ENCODE data around the gene TNNT3.
"Not testable (repeated sequence)": the region's sequence is repeated elsewhere in the genome, so short reads cannot be mapped to it uniquely, and the experiment has no call there.

Gene TNNT3

GRCh38 chr11:1881442-1882264, 37.9 kb upstream of the TNNT3 start:
- DNase-seq (ENCODE audit: low read depth): no peak

GRCh38 chr11:1882265-1883238, 37.0 kb upstream of the TNNT3 start:
- DNase-seq (ENCODE audit: low read depth): peak; percentile 58

DNA sequence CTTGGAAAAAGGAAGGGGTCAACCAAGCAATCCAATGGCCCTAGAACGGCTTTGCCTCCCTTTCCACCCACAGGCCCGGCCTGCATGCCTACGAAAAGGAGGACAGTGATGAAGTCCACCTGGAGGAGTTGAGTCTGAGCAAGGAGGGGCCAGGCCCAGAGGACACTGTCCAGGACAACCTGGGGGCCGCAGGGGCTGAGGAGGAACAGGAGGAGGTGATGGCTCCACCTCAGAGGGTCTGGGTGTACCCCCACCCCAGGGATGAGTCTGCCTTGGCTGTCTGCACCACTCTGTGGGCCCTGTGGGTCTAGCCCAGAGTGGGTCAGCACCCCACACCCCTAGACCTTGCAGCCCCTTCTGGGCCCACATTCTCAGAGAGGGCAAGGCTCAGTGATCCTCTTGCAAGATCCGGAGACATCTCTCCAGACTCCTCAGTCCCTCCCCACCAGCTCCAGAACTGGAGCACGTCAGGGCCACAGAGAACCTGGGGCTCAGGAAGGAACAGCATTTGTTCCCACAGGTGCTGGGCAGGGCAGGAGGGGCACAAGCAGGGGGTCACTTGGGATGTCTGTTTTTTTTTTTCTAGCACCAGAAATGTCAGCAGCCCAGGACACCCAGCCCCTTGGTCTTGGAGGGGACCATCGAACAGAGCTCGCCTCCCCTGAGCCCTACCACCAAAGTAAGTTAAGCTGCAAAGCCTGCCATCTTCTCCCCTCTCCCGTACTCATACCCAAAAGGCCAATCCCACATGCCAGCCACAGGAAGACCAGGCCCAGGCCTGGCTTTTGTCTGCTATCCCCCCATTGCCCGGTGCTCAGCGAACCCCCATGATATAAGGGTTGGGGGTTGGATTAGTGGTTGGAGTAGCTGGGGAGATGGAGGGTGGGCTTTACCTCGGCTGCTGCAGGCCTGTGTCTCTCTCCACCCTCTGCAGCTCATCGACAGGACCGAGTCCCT, 35.9 kb upstream of the TNNT3 start:
- no peak for DNase-seq (ENCODE audit: low read depth)

DNA sequence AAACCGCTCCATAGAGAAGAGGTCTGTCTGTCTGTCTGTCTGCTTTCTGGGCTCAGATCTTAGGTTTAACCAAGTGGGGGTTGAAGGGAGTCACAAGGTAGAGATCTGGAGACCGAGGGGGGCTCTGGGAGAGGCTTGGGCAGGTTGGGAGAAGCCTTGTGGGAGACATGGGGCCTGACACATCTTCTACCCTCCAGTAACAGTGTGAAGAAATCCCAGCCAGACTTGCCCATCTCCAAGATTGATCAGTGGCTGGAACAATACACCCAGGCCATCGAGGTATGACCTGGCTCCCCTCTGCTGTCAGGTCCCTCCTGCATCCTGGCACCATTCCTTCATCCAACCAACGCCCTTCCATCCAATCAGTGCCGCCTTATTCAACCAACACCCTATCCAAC, 35.2 kb upstream of the TNNT3 start:
- DNase-seq (ENCODE audit: low read depth): no peak

GRCh38 chr11:1886551-1886950, 33.0 kb upstream of the TNNT3 start:
- not testable (repeated sequence) for DNase-seq (ENCODE audit: low read depth)

GRCh38 chr11:1887451-1888346, 31.8 kb upstream of the TNNT3 start:
- no peak for DNase-seq (ENCODE audit: low read depth)

DNA sequence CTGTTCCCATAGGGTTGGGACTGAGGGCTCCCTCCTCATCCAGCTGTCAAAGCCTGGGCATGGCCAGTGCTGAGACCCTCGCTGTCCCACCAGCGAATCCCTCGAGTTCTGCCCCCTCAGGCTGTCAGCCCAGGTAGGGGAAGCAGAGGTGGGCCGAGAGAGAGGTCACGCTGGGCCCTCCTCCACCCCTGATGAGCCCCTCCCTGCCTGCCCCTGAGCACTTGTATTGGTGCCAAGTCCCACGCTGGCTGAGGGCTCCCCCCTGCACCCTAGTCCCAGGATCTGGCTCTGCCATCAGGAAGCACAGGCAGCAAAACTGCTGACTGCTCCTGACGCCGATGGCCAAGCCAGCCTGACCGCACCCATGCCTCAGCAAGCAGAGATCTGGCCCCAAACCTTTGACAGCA, 31.2 kb upstream of the TNNT3 start:
- DNase-seq (ENCODE audit: low read depth): no peak

DNA sequence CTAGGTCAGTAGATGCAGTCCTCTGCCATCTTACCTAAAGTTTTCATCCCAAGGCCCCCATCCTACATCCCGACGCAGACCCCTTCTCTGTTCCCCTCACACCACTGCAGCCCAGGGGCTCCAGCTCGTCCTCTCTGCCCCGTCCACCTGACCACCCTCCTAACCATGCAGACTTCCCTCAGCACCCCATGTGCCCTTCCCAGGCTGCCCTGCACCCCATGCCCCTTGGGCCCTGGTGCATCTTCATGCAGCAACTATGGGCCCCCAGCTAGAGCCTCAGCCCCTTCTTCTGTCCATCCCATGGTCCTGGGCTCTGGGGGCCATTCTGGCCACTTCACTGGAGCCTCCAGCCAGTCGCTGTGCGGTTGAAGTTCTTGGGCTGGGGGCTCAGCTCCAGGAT, 30.7 kb upstream of the TNNT3 start:
- DNase-seq (ENCODE audit: low read depth): no peak

DNA sequence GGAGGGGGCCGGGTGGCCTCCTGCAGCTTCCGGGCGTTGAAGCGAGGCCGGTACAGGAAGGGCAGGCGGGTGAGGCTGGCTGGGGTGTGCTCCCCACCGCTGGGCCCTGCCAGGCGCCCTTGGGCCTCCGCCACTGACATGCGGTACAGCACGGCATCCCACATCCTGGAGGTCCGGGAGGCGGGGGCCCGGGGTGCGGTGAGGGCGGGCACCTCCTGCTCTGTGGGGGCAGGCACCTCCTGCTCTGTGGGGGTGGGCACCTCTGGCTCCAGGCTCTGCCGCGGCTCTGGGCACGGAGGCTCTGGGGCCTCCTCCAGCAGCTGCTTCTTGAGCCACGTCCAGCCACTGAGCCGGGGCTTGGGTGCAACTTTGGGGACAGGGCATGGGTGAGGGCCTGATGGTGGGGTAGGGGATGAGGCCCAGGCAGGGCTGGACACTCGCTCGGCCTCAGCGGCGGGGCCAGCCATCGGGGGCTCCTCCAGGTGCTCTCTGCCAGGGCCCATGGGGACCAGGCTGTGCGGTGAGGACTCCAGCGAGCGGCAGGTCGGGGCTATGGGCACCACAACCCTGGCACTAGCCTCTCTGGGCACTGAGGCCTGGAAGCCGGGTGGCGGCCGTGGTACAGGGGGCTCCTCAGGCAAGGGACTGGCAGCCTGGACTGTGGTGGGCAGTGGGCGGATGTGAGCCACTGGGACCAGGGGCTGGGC, 30.1 kb upstream of the TNNT3 start:
- DNase-seq (ENCODE audit: low read depth): no peak

DNA sequence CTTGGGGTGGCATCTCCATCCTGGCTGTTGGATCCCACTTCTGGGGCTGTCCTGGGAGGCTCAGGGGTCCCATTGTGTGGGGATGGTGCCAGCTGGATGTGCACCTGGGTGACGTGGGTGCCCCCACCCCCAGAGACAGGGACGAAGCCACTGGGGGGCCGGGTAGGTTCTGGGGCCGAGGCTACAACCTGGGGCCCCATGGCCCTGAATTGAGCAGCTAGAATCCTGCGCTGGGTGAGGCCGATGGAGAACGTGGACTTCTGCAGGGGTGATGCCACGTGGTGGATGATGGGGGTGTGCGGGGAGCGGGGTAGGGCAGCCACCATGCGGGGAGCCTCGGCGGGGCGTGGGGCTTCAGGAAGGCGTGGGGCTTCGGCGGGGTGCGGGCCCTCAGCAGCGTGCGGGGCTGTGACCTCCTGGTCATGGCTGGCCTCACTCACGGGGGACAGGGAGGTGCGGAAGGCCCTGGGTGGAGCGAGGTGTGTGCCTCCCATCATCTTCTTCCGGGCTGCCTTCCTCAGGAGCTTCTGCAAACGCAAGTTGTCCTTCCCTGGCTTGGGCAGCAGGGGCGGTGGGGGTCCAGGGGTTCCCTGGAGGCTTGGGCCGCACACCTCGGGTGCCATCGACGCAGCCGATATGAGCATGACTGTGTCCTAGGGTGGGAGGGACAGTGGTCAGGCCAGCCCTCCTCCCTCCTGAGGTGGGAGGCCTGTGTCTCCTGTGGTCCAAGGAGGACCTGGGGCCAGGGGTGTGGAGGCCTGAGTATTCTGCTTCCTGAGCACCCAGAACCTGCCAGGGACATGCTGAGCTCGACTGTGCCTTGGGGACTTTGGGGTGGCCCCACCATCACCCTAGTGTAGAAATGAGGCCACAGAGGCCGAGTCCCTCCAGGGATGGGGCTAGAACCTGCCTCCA, 29.3 kb upstream of the TNNT3 start:
- no peak for DNase-seq (ENCODE audit: low read depth)

DNA sequence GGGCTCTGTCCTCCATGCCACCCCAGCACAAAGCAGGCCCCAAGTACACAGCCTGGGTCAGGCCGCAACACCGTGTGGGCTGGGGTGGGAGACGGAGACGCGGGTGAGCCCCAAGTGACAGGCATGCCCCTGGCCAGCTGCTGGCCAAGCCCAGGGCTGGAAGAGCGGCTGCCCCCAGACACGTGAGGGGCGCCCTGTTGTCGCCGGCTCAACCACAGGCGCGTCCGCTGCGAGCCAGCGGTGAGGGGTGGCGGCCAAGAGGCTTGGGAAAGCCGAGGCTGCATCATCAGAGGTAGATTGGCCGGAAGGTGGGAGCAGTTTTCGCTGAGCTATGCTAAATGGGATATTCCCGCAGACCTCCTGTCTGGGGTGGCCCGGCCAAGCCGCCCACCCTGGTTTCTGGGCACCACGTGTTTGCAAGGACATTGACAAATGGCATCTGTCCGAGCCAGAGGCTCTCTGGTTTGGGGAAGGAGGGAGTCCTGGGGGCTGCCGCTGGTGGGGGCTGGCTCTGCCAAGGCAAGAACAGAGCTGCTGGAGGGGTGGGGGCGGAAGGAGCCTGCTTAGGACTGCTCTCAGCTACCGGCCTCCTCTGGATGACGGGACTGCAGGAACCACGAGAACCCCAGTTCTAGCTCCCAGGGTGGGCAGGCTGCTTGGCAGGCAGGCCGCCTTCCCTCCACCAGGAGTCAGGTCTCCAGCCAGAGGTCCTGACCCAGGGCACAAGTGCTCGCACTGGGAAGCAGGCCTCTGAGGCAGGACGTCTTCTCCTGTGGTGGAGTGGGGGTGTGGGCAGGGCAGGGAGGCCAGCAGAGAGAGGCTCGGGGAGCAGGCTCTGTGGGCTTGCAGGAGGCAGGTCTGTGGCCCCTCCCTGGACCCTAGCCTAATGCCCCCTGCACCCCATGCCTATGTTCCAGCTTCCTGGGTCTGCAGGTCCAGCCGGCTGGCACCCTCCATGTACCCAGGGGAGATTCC, 28.4 kb upstream of the TNNT3 start:
- no peak for DNase-seq (ENCODE audit: low read depth)

DNA sequence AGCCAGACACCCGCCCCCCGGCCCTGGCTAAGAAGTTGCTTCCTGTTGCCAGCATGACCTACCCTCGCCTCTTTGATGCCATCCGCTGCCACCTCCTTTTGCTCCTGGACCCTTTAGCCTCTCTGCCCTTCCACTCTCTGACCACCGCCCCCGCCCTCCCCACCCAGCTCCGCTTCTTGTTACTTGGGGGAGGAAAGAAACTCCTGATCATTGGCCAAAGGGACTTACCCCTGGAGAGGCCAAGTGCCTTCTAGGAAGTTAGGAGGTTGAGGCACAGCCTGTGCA, 27.7 kb upstream of the TNNT3 start, which contains the start of gene PRR33:
Gene PRR33 (minus strand): TSS at position 65 of the 285 bp plus-strand sequence. CDS start 1,311 bp downstream, outside the sequence.
- no peak for DNase-seq (ENCODE audit: low read depth)

DNA sequence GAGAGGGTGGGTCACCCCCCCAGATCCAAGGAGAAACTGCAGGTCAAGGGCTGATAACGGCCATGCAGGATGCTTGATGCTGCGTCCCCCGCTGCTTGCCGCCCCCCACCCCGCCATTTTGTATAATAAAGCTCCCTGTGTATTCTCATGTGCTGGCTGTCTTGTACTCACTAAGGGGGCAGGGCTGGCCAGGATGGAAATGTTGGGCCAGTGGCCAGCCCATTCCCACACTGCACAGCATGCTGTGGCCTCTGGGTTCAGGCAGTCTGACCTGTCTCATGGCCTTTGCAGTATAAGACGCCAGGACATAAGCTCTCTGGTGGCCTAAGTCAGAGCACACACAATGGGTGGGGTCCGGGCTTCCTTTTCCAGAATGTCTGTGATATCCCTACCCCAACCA, 27.4 kb upstream of the TNNT3 start:
- no peak for DNase-seq (ENCODE audit: low read depth)

DNA sequence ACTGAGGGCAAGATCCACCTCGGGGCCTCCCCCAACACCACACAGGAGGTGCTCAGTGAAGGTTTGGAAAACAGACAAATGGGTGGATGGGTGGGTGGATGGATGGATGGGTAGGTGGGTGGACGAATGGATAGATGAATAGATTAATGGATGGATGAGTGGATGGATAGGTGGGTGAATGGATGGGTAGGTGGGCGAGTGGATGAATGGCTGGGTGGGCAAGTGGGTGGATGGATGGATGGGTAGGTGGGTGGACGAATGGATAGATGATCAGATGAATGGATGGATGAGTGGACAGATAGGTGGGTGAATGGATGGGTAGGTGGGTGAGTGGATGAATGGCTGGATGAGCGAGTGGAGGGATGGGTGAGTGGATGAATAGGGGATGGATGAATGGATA, 26.9 kb upstream of the TNNT3 start:
- DNase-seq (ENCODE audit: low read depth): no peak

GRCh38 chr11:1893581-1894359, 25.7 kb upstream of the TNNT3 start:
- no peak for DNase-seq (ENCODE audit: low read depth)

- DNase-seq (ENCODE audit: low read depth): no peak
These were observed 24.7 kb upstream of the TNNT3 start for GRCh38 chr11:1894759-1895158.

GRCh38 chr11:1896468-1896867, 23.0 kb upstream of the TNNT3 start:
- no peak for DNase-seq (ENCODE audit: low read depth)
